Measurements from ENCODE around the gene SLC9A9. TPM values are rescaled to one million over a fixed set of nuclear protein-coding genes. Genes with fewer than 3 reads are reported as not detected.
"Not testable (repeated sequence)": the region's sequence is repeated elsewhere in the genome, so short reads cannot be mapped to it uniquely, and the experiment has no call there.

Gene SLC9A9
- total and polyA plus RNA-seq, 7 donors: 1.3 to 5.4 (median 2.9) TPM

DNA sequence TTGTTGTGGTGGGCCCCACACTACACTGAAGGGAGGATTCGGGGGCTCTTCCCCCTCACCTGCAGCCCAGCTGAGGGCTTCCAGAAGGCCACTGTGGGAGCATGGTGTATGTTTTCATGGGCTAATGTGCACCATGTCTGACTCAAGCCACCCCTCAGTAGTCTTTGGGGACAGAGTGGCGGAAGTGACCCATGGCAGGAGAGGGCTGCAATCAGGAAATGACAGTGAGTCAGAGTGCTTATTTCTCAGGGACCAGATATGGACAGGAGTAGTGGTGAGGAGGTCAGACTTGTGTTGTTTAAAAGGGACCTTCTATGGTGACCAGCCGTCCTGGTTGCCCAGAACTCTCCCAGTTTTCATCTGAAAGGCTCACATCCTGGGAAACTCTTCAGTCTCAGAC lies 32.8 kb upstream of the SLC9A9 start:
- WGBS, 3 donors: 86 to 93% (median 88%) methylated on average over 3 of the region's 3 CpGs
- no peak overlapping the region for H3K27ac ChIP-seq
- TF ChIP-seq, protein P1, sequence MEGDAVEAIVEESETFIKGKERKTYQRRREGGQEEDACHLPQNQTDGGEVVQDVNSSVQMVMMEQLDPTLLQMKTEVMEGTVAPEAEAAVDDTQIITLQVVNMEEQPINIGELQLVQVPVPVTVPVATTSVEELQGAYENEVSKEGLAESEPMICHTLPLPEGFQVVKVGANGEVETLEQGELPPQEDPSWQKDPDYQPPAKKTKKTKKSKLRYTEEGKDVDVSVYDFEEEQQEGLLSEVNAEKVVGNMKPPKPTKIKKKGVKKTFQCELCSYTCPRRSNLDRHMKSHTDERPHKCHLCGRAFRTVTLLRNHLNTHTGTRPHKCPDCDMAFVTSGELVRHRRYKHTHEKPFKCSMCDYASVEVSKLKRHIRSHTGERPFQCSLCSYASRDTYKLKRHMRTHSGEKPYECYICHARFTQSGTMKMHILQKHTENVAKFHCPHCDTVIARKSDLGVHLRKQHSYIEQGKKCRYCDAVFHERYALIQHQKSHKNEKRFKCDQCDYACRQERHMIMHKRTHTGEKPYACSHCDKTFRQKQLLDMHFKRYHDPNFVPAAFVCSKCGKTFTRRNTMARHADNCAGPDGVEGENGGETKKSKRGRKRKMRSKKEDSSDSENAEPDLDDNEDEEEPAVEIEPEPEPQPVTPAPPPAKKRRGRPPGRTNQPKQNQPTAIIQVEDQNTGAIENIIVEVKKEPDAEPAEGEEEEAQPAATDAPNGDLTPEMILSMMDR (IDR thresholded peaks at IDR 0.05): no peak
- H3K9me3 ChIP-seq: no peaks in the 10 kb centered on the region
- no peaks in the 10 kb centered on the region for H3K36me3 ChIP-seq (ENCODE audit: insufficient read depth in 1 of 2, low read depth in 1 of 2)
- intact Hi-C loops (cut with DNase I): no loop called here
- no peak for DNase-seq
- no peak for ATAC-seq
- H3K4me1 ChIP-seq: no peaks in the 10 kb centered on the region
- H3K4me3 ChIP-seq: no peak overlapping the region
- H3K27me3 ChIP-seq (ENCODE audit: insufficient read depth in 3 of 3, low read length in 2 of 3): peaks cover 0 to 3% (median 0%) of the 10 kb centered on the region in 3 donors

DNA sequence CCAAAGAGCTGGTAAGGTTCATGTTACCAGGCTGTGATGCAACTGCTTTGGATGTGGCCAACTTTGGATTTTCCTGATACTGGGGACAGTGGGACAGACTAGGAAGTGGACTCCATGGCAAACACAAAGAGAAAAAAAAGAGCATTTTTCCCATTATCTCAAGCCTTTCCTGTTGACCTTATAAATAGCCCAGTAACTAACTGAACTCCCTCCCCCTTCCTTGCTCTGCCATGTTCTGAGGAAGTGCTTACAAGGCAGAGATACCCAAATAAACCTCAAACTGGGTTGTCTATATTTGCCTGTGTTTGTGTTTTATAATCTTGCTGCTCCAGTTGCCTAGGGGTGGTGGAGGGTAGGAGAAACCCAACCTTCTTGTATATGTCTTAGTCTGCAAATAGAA lies 27.3 kb upstream of the SLC9A9 start:
- H3K27ac ChIP-seq: no peak overlapping the region
- TF ChIP-seq, protein P1 (IDR thresholded peaks at IDR 0.05): no peak

DNA sequence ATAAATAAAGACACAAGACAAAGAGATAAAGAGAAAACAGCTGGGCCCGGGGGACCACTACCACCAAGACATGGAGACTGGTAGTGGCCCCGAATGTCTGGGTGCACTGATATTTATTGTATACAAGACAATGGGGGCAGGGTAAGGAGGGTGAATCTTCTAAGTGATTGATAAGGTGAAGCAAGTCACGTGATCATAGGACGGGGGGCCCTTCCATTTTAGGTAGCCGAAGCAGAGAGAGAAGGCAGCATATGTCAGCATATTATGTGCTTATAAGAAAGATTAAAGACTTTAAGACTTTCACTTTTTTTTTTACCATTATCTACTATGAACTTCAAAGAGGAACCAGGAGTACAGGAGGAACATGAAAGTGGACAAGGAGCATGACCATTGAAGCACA lies 25.3 kb upstream of the SLC9A9 start:
- ATAC-seq; intact Hi-C loops (cut with DNase I): not testable (repeated sequence)
- 92 to 95% (median 94%) methylated on average over 5 of the region's 5 CpGs for WGBS, 3 donors

More for the DNA sequence above, 27.3 kb upstream of the SLC9A9 start:
- Histone ChIP-seq H3K9me3 (no peaks in the 10 kb centered on the region), H3K4me3 (no peak overlapping the region), H3K36me3 (ENCODE audit: insufficient read depth in 1 of 2, low read depth in 1 of 2) (no peaks in the 10 kb centered on the region), H3K4me1 (no peaks in the 10 kb centered on the region), H3K27me3 (ENCODE audit: insufficient read depth in 3 of 3, low read length in 2 of 3) (no peaks in the 10 kb centered on the region)
- intact Hi-C loops (cut with DNase I): no loop called here
- no peak for ATAC-seq
- no peak for DNase-seq

DNA sequence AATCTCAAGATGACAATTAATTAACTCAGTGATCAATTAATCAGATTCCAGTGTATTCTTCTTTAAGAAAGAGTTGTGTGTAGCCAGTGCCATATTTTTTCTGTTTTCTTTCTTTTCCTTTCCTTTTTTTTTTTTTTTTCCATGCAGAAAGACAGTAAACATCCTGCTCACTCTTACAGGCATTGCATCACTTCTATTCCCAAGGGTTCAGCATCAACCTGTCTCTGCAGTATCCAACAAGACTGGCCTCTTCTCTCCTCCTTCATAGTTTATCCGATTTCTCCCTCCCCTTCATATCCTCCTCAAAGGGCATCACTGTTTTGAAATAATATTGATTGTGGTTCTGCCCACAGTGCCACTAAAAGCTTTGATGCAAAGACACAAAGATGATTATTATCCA lies 17.0 kb upstream of the SLC9A9 start:
- H3K4me1 ChIP-seq: no peaks in the 10 kb centered on the region
- H3K9me3 ChIP-seq: no peaks in the 10 kb centered on the region
- TF ChIP-seq, protein P1 (IDR thresholded peaks at IDR 0.05): no peak
- H3K4me3 ChIP-seq: no peak overlapping the region
- no peak for DNase-seq
- H3K27ac ChIP-seq: no peak overlapping the region
- no peak for ATAC-seq
- WGBS, 3 donors: 48 to 61% (median 54%) methylated on average over 1 of the region's 1 CpG
- intact Hi-C loops (cut with DNase I): no loop called here
- no peaks in the 10 kb centered on the region for H3K36me3 ChIP-seq (ENCODE audit: insufficient read depth in 1 of 2, low read depth in 1 of 2)
- H3K27me3 ChIP-seq (ENCODE audit: insufficient read depth in 3 of 3, low read length in 2 of 3): no peaks in the 10 kb centered on the region

More for the DNA sequence above, 25.3 kb upstream of the SLC9A9 start:
- not testable (repeated sequence) for H3K9me3 ChIP-seq; H3K4me3 ChIP-seq; H3K27ac ChIP-seq; H3K36me3 ChIP-seq (ENCODE audit: insufficient read depth in 1 of 2, low read depth in 1 of 2); H3K4me1 ChIP-seq; H3K27me3 ChIP-seq (ENCODE audit: insufficient read depth in 3 of 3, low read length in 2 of 3); DNase-seq

DNA sequence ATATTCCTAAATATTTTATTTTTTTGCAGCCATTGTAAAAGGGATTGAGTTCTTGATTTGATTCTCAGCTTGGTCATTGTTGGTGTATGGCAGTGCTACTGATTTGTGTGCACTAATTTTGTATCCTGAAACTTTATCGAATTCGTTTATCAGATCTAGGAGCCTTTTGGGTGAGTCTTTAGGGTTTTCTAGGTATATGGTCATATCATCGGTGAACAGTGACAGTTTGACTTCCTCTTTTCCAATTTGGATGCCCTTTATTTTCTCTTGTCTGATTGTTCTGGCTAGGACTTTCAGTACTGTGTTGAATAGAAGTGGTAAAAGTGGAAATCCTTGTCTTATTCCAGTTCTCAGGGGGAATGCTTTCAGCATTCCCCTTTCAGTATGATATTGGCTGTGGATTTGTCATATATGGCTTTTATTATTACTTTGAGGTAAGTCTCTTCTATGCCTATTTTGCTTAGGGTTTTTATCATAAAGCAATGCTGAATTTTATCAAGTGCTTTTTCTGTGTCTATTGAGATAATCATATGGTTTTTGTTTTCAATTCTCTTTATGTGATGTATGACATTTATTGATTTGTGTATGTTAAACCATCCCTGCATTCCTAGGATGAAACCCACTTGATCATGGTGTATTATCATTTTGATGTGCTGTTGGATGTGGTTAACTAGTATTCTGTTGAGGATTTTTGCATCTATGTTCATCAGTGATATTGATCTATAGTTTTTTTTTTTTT lies 11.4 kb upstream of the SLC9A9 start:
- WGBS, 3 donors: 94 to 99% (median 96%) methylated on average over 3 of the region's 3 CpGs
- H3K4me1 ChIP-seq: no peaks in the 10 kb centered on the region
- DNase-seq (no peak), ATAC-seq (no peak)
- H3K27ac ChIP-seq: no peak overlapping the region
- TF ChIP-seq, protein P1 (IDR thresholded peaks at IDR 0.05): no peak
- no peaks in the 10 kb centered on the region for H3K9me3 ChIP-seq
- no peak overlapping the region for H3K4me3 ChIP-seq
- H3K27me3 ChIP-seq (ENCODE audit: insufficient read depth in 3 of 3, low read length in 2 of 3): no peaks in the 10 kb centered on the region
- intact Hi-C loops (cut with DNase I): loop anchor here in 1 of 2 donors (10.0 kb wide), 1 partner anchor 95 kb away; no protein-coding TSS in a partner anchor
- H3K36me3 ChIP-seq (ENCODE audit: insufficient read depth in 1 of 2, low read depth in 1 of 2): no peaks in the 10 kb centered on the region

All from psoas muscle (tissue), 8 donors.